ENCODE data around the gene NUP153.

DNA sequence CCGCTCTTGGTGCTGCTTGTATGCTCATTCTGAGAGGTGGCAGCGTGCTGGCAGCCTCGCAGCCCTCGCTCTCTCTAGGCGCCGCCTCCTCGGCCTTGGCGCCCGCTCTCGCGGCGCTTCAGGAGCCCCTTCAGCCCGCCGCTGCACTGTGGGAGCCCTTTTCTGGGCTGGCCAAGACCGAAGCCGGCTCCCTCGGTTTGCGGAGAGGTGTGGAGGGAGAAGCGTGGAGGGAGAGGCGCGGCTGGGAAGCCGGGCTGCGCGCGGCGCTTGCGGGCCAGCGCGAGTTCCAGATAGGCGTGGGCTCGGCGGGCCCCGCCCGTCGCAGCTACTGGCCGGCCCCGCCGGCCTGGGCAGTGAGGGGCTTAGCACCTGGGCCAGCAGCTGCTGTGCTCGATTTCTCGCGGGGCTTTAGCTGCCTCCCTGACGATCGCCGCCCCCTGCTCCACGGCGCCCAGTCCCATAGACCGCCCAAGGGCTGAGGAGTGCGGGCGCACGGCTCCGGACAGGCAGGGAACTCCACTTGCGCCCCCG lies 126.1 kb downstream of the NUP153 start:
- TF ChIP-seq, protein P1, sequence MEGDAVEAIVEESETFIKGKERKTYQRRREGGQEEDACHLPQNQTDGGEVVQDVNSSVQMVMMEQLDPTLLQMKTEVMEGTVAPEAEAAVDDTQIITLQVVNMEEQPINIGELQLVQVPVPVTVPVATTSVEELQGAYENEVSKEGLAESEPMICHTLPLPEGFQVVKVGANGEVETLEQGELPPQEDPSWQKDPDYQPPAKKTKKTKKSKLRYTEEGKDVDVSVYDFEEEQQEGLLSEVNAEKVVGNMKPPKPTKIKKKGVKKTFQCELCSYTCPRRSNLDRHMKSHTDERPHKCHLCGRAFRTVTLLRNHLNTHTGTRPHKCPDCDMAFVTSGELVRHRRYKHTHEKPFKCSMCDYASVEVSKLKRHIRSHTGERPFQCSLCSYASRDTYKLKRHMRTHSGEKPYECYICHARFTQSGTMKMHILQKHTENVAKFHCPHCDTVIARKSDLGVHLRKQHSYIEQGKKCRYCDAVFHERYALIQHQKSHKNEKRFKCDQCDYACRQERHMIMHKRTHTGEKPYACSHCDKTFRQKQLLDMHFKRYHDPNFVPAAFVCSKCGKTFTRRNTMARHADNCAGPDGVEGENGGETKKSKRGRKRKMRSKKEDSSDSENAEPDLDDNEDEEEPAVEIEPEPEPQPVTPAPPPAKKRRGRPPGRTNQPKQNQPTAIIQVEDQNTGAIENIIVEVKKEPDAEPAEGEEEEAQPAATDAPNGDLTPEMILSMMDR (IDR thresholded peaks at IDR 0.05) = no peak
- no peak for TF ChIP-seq POLR2A (IDR thresholded peaks at IDR 0.05)

Measured in tibial nerve (tissue), 3 donors.